ENCODE results near the gene AURKAIP1. TPM values are rescaled to one million over a fixed set of nuclear protein-coding genes. Genes with fewer than 3 reads are reported as not detected.

Gene AURKAIP1
- total and polyA plus RNA-seq, 4 donors, result 38.4 to 175 (median 97.7) TPM

GRCh38 chr1:1397839-1398523 is 23.0 kb upstream of the AURKAIP1 start:
- DNase-seq (ENCODE audit: low spot score), result peak; percentile 43
- H3K36me3 ChIP-seq (ENCODE audit: control insufficient read depth in 4 of 4, insufficient read depth in 3 of 4, low read depth in 1 of 4, low read length in 3 of 4), result peaks cover 20 to 40% (median 32%) of the 10 kb centered on the region in 4 donors
- TF ChIP-seq MAX (IDR thresholded peaks at IDR 0.05) (peak; percentile 49), FOXA2 (IDR thresholded peaks at IDR 0.05) (no peak), REST (IDR thresholded peaks at IDR 0.05) (peak; percentile 13), HNF4A (conservative IDR thresholded peaks at IDR 0.05) (peak; percentile 10 to 12), JUND (IDR thresholded peaks at IDR 0.05) (no peak), ZBTB33 (IDR thresholded peaks at IDR 0.05) (no peak), YY1 (IDR thresholded peaks at IDR 0.05) (peak; percentile 28), TAF1 (conservative IDR thresholded peaks at IDR 0.05) (no peak), FOXA1 (IDR thresholded peaks at IDR 0.05) (no peak), NR2F2 (IDR thresholded peaks at IDR 0.05) (no peak), CTCF (IDR thresholded peaks at IDR 0.05; ENCODE audit: low read depth, low read length, missing input control) (no peak), SP1 (IDR thresholded peaks at IDR 0.05) (peak; percentile 5), RAD21 (IDR thresholded peaks at IDR 0.05) (peak in 1 of 2 donors; percentile 20), GABPA (IDR thresholded peaks at IDR 0.05 in 1 of 2, conservative IDR thresholded peaks at IDR 0.05 in 1 of 2) (peak in 1 of 2 donors; percentile 67), HNF4G (IDR thresholded peaks at IDR 0.05) (no peak), EGR1 (IDR thresholded peaks at IDR 0.05; ENCODE audit: low read depth in 2 of 2) (no peak), ATF3 (IDR thresholded peaks at IDR 0.05) (no peak), RXRA (IDR thresholded peaks at IDR 0.05) (no peak)
- 41% methylated on average over 19 of the region's 19 CpGs for WGBS
- no peaks in the 10 kb centered on the region for H3K27me3 ChIP-seq (ENCODE audit: control insufficient read depth in 4 of 4, insufficient read depth in 4 of 4, low read length in 3 of 4)
- H3K4me1 ChIP-seq (ENCODE audit: control insufficient read depth in 4 of 4, insufficient read depth in 4 of 4, low read length in 3 of 4), result peaks cover 4 to 50% (median 40%) of the 10 kb centered on the region in 4 donors
- H3K9ac ChIP-seq (ENCODE audit: low read depth in 1 of 2, low read length in 2 of 2), result peak overlapping the region; percentile 46 to 72
- no peaks in the 10 kb centered on the region for H3K9me3 ChIP-seq (ENCODE audit: control insufficient read depth in 4 of 4, low read length in 3 of 4)
- H3K27ac ChIP-seq (ENCODE audit: low read depth in 1 of 2, low read length in 2 of 2), result peak overlapping the region in 1 of 2 donors; percentile 73
- peak overlapping the region; percentile 92 to 96 (median 96) for H3K4me3 ChIP-seq (ENCODE audit: low read depth in 1 of 3, low read length in 3 of 3)

Measured in liver (tissue), 9 donors.